HT-29 (cell line): ENCODE measurements around the gene DAB2IP. TPM values are rescaled to one million over a fixed set of nuclear protein-coding genes. Genes with fewer than 3 reads are reported as not detected.

Source experiments
- DNase-seq: peaks from one replicate; pipeline ENCODE4 v3.0.0-alpha.2; 2015; ENCODE audit warnings: low spot score
- total RNA-seq: library from RNA; depleted of rRNA; stranded (reverse); fragments of >200 nt; shearing (Covaris generic); gene quantifications from 2 replicates; pipeline ENCODE4 v1.2.3, GENCODE V29; 2014

The DAB2IP gene
- total RNA-seq, 1 experiment from 2014 or later: 58.1 TPM

GRCh38 chr9:121743441-121744001 lies 92.1 kb downstream of the DAB2IP start:
- DNase-seq: peak; percentile 90

- DNase-seq: peak; percentile 78
These were observed 92.7 kb downstream of the DAB2IP start for GRCh38 chr9:121744002-121744686.

GRCh38 chr9:121744687-121745395 lies 93.4 kb downstream of the DAB2IP start:
- DNase-seq: no peak

DNA sequence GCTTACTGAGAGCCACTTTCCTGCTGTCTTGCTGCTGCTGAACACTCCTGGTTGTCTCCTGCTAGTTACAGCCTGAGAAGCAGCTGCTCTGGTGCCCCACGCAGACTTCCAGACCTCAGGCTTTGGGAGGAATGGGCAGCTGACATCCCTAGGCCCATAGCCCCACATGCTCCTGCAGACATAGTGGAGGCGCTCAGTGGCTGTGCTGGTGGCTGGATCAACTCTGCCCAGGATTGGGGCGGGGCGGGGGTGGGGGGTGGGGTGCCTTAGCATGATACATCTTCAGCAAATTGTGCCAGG lies 93.9 kb downstream of the DAB2IP start:
- no peak for DNase-seq

GRCh38 chr9:121746411-121746810 lies 95.0 kb downstream of the DAB2IP start:
- DNase-seq: no peak

GRCh38 chr9:121746866-121747265 lies 95.4 kb downstream of the DAB2IP start:
- no peak for DNase-seq

GRCh38 chr9:121748074-121748473 lies 96.6 kb downstream of the DAB2IP start:
- no peak for DNase-seq

DNA sequence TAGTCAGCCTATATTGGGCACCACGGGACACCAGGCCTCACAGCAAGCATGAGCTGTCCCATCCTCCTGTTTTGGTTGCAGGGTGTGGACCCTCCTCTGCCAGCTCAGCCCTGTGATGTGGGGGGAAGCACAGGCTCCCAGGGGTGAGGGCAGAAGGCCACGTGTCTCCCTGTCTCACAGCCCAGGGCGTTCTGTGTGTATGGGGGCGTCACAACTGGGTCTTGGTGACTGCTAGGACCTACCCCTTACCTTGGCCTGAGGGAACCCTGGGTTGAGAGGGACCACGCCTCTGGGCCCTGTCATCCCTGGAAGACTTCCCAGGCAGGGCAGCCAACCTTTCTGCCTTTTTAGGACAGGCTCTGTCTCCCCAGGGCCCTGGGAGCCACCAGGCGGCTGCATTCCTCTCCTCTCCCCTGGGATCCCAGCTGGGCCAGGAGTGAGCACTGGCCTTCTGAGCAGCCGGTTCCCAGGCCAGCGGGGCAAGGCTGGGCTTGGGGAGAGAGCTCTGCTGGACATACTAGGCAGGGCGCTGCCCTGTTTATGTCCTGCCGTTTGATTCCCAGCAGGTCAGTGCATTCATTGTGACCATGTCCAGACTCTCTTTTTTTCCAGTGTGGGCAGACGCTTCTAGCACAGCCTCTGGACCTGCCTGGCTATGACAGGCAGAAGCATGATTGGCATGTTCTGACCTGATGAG lies 97.4 kb downstream of the DAB2IP start:
- no peak for DNase-seq

DNA sequence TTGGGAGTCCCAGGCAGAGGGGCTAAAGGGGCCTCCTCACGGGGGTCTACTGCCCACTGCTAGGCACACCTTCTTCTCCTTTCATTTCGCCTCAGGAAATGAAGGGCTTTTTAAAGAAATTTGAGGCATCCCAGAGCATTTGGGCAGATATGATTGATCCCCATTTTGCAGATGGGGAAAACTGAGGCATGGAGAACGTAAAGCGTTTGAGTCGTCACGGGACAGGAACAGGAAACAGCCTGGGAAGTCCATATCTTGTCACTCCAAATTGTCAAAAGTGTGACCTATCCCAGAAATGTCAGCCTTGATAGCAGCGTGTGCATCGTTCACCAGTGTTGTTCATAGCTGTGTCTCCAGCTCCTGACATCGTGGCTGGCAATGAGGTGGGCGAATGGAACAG lies 98.2 kb downstream of the DAB2IP start:
- DNase-seq: no peak

DNA sequence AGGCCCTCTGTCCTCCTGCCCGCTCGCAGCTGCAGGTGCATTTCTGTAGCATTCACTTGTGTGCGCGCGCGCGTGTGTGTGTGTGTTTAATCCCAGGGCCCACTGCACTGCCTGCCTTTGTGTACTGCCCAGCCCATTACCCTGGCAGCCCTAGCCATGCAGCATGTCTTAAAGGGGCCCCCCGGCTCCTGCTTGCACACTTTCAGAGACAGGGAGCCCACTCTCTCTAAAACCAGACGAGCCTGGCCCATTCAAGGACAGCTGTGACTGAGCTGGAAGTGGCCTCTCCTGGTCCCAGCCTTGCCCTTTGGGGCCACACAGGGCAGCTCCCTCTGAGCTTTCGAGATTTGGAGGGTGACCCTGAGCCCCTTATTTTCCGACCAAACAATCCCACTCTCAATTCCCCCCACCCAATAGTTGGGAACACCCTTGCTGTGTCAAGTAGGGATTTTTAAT lies 98.9 kb downstream of the DAB2IP start:
- no peak for DNase-seq

DNA sequence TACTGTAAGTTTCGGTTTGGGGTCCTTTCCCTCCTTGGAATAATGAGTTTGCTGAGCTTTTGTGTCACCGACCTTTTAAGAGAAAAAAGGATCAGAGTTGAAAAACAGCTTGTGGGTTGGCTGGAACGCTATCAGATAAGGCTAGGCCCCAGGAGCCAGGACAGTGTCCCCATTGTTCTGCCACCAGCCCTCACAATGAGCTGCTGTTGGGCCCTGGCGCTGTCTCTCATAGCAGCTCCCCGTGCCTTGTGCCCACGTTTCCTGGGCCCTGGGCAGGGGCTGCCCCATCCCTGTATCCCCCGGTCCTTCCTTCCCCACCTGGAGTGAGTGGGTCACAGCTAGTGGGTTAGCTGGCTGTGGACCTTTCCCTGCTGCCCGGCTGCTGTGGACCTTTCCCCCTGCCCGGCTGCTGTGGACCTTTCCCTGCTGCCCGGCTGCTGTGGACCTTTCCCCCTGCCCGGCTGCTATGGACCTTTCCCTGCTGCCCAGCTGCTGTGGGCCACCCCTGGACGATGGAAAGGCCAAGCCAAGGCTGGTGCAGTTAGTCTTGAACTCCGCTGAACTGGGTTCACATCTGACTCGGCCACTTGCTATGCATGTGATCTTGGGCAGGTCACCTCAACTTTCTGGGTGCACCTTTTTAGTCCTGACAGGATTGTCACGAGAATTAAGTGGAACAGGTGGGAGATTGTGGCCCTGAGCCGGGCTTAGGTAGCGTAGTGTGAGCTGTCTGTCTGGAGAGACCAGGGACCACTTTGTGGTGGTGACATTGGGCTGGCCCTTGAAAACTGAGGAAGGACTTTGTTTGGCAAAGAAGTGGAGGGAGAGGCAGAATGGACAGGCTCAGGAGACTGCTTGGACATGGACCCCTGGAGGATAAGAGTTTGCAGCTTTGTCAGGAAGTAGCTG lies 99.5 kb downstream of the DAB2IP start:
- peak; percentile 78 for DNase-seq

- no peak for DNase-seq
These were observed 100.4 kb downstream of the DAB2IP start for GRCh38 chr9:121751686-121752445.

GRCh38 chr9:121752929-121753328 lies 101.5 kb downstream of the DAB2IP start:
- DNase-seq: no peak

DNA sequence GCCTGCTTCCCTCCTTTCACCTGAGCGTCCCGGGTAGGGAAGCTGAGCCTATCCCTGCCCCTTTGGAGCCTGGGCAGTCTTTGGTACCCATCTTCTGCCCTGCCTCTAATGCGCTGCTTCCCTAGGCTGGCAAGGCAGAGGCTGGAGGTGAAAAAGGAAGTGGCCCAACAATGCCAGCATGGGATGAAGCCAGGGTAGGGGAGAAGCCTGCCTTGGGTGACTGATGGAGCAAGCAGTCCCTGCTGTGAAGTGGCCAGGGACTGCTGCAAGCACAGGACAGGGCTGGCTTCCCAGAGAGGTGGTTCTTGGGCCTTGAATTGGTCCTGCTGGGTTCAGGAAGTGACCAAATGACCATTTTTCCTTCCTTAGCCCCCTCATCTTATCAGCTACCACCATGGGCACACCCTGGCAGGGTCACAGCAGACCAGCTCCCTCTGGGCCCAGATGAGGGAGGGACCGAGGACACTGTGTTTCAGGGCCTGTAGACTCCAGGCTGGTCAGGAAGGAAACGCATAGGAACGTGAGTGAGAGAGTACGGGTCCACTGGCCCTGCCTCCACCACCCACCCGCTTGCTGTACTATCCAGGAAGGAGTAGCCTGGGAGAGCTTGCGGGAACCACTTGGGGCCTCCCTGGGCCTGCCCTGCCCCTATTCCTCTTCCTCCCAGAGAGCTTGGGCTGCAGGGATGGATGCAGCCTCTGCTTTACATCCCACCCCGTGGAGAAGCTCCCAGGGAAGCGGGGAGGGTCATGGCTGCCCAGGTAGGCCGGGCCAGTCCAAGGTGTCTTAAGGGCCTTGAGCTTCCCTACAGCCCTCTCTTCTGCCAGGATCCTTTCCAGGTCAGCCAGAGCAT lies 102.6 kb downstream of the DAB2IP start:
- DNase-seq: no peak

- no peak for DNase-seq
These were observed 103.4 kb downstream of the DAB2IP start for GRCh38 chr9:121754655-121755436.

DNA sequence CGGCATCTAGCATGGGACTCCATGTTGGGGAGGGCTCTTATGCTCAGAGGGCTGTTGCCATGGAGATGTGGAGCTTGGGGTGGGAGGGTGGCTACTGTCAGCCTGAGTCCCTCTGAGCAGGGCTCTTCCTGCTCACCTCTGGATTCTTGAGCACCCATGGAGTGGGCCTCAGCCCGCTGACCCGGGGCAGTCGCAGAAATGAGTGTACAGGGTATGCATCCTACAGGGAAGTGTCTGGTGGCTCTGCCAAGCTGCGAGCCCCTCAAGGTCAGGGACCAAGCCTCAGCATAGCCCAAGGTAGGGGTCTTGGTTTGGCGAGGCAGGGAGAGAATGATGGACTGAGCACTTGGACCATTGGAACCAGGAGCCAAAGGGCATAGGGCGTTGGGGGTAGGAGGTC lies 104.1 kb downstream of the DAB2IP start:
- DNase-seq: no peak

GRCh38 chr9:121756474-121757280 lies 105.2 kb downstream of the DAB2IP start:
- DNase-seq: no peak

GRCh38 chr9:121757281-121757585 lies 105.8 kb downstream of the DAB2IP start:
- DNase-seq: no peak
